Measurements from ENCODE around the gene FBXO42.
A peak's percentile ranks its signal among the peaks of the same experiment; 100 is the strongest.

Gene FBXO42

GRCh38 chr1:16326833-16327404, 25.4 kb downstream of the FBXO42 start:
- DNase-seq (ENCODE audit: low read depth), result no peak

DNA sequence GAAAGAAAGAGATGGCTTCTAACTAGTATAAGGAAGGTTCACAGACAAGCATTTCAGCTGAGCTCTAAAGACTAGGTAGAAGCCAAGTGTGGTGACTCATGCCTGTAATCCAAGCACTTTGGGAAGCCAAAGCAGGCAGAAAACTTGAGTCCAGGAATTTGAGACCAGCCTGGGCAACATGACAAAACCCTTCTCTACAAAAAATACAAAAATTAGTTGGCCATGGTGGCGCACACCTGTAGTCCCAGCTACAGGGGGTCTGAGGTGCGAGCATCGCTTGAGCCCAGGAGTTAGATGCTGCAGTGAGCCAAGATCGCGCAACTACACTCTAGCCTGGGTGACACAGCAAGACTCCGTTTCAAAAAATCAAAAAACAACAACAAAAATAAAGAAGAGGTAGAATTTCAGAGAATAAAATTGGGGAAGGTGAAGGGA, 27.8 kb downstream of the FBXO42 start:
- peak; percentile 80 for DNase-seq (ENCODE audit: low read depth)

DNA sequence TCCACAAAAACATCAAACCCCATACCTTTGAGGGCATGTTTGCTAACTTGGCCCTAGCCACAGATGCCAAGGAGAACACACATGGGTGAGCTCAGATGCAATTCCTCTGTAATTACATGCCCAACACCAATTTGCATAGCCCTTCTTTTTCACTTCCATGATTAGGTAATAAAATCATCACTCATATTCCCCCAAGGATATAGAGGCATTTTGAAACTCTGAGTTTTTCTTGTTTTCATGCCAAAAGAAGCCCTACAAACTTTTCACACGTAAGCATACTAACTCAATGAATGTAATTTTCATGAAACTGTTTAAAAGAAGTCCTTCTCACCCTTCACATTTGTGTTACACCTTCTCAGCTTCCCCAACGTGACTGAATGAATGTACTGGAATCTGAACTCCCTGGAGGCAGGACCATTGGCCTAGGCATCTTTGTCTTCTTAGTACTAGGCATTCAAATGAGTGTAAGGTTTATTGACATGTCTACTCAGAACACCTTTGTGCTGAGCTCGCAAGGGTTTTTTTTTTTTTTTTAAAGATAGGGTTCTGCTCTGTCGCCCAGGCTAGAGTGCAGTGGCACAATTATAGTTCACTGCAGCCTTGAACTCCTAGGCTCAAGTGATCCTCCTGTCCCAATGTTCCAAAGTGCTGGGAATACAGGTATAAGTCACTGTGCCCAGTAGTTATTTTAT, 31.0 kb downstream of the FBXO42 start:
- DNase-seq (ENCODE audit: low read depth), result peak; percentile 71

GRCh38 chr1:16318555-16318954, 33.7 kb downstream of the FBXO42 start:
- peak; percentile 36 for DNase-seq (ENCODE audit: low read depth)

GRCh38 chr1:16315437-16315836, 36.8 kb downstream of the FBXO42 start:
- DNase-seq (ENCODE audit: low read depth), result no peak

DNA sequence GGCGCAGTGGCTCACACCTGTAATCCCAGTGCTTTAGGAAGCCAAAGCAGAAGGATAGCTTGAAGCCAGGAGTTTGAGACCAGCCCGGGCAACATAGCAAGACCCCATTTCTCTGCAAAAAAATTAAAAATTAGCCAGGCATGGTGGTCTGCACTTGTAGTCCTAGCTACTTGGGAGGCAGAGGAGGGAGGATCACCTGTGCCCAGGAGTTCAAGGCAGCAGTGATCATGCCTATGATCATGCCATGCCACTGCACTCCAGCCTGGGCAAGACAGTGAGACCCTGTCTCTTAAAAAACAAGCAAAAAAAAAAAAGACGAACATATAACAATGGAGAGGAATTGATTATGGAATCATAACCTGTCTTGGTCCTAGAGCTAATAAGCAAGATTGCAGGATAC, 45.1 kb downstream of the FBXO42 start:
- DNase-seq (ENCODE audit: low read depth), result no peak

DNA sequence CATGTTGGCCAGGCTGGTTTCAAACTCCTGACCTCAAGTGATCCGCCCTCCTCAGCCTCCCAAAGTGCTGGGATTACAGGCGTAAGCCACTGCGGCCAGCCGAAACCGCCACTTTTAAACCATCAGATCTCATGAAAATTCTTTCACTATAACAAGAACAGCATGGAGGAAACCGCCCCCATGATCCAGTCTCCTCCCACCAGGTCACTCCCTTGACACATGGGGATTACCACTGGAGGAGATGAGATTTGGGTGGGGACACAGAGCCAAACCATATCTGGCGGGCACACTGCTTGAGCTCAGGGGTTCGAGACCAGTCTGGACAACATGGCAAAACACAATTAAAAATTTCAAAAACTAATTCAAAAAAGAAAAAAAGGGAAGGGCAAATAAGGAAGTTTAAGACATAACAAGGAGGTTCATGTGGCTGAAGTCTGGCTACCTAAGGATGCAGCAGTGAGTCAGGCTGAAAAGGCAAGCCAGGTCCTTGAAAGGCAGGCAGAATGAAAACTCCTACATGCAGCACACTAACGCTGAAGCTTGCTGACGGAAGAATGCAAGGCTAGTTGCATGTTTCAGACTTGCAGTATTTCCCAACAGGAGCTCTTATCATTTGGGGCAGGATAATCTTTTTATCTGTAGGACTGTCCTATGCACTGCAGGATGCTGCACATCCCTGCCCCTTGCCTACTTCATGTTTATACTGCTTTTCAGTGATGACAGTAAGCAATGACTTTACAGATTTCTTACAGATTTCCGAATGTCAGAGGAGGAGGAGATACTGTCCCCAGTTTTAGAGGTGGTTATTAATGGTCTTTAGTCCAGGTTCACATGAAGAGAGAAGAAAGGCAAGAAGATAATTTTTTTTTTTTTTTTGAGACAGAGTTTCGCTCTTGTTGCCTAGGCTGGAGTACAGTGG, 49.3 kb downstream of the FBXO42 start:
- no peak for DNase-seq (ENCODE audit: low read depth)

GRCh38 chr1:16300436-16300835, 51.8 kb downstream of the FBXO42 start:
- DNase-seq (ENCODE audit: low read depth), result no peak

DNA sequence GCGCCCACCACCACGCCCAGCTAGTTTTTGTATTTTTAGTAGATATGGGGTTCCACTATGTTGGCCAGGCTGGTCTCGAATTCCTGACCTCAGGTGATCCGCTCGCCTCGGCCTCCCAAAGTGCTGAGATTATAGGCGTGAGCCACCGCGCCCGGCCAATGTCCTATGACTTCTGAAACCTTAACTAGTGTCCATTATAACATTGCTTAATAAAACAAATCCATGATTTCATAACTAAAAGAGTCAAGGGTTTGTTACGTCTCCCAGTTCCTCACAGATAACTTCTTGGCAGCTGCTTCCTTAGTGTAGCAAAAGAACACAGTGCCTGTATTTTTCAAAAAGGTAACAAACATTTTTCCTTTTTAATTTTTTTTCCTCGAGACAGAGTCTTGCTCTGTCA, 53.6 kb downstream of the FBXO42 start:
- no peak for DNase-seq (ENCODE audit: low read depth)

DNA sequence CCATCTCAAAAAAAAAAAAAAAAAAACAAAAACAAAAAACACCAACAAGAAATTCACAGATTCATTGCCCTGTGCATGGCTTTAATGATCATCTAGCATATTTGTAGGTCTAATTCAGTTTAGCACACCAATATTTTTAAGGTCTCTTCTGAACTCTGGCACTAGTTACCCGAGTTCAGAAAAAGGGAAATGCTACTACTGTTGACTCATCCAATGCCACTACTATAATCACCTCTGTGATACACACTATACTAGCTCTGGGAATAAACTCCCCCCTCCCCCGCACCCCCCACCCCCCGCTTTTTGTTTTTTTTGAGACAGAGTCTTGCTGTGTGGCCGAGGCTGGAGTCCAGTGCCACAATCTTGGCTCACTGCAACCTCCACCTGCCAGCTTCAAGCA, 55.6 kb downstream of the FBXO42 start:
- DNase-seq (ENCODE audit: low read depth), result no peak

- no peak for DNase-seq (ENCODE audit: low read depth)
Observed at GRCh38 chr1:16294219-16295212, 57.8 kb downstream of the FBXO42 start.

- DNase-seq (ENCODE audit: low read depth), result peak; percentile 6
Observed at GRCh38 chr1:16293538-16293937, 58.7 kb downstream of the FBXO42 start.

GRCh38 chr1:16292739-16293138, 59.5 kb downstream of the FBXO42 start:
- DNase-seq (ENCODE audit: low read depth), result no peak

DNA sequence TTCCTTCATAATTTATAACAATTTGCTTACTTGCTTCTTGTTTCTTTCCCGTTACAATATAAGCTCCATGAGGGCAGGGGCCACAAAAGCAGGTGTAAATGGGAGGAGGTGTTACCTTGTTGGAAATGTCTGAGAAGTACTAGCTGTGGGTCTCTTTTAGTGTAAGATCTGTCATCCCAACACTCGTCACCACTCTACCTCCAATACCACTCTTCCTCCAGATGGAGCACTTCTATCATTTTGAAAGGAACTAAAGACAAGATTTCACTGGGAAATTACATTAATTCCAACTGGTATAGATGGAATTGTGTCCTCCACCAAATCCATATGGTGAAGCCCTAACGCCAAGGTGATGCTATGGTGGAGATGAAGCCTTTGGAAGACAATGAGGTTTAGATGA, 62.3 kb downstream of the FBXO42 start:
- no peak for DNase-seq (ENCODE audit: low read depth)

GRCh38 chr1:16286122-16286521, 66.2 kb downstream of the FBXO42 start:
- DNase-seq (ENCODE audit: low read depth), result no peak

DNA sequence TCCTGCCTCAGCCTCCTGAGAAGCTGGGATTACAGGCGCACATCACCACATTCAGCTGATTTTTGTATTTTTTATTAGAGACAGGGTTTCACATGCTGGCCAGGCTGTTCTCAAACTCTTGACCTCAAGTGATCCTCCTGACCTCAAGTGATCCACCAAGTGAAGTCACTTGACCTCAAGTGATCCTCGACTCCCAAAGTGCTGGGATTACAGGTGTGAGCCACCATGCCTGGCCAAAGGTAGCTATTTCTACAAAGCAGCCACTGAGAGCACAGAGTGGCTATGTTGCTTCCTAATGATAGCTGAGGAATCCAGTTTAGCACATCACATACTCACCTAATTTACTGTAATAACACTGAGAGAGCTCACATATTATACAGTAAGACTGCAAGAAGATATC, 70.5 kb downstream of the FBXO42 start:
- no peak for DNase-seq (ENCODE audit: low read depth)

DNA sequence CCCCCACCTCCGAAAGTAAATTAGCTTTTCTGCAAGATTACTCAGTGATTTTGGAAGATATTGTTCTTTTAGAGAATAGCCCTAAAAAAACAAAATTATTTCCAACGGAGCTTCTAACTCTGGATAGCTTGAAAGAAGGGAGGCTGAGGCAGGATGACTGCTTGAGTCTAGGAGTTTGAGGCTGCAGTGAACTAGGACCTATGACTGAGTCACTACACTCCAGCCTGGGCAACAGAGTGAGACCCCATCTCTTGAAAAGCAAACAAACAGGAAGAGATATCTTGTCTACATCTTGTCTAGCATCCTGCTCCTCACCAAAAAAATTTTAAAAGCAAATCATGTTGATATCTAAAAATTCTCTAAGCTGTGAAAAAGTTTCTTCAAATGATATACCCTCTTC, 73.1 kb downstream of the FBXO42 start:
- DNase-seq (ENCODE audit: low read depth), result no peak

DNA sequence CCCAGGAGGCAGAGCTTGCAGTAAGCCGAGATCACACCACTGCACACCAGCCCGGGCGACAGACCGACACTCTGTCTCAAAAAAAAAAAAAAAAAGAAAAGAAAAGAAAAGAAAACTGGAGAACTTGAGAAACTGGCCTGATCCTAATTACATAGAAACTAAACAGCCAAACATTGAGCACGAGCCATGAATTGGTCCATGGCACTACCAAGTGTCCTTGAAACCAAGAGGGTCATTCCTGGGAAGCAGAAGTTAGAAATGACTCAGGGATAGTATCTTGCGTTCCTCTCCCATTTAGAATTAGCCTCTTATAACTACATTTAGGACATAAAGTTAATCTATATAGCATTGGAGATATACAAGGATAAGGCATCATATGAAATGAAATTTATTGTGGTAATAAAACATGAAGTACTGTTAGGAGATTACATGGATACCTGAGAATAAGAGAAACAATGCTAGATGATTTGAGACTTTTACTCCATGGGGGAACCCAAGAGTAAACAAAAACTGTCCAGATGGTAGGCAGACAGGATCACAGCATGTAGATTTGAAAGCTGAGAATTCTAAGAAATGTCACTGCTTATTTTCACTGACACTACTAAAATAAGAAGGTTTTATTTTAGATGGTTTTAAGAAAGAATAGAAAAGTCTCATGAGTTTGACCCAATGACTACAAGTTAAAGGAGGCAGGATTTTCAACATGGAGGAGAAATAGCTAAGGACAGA, 75.8 kb downstream of the FBXO42 start:
- no peak for DNase-seq (ENCODE audit: low read depth)

DNA sequence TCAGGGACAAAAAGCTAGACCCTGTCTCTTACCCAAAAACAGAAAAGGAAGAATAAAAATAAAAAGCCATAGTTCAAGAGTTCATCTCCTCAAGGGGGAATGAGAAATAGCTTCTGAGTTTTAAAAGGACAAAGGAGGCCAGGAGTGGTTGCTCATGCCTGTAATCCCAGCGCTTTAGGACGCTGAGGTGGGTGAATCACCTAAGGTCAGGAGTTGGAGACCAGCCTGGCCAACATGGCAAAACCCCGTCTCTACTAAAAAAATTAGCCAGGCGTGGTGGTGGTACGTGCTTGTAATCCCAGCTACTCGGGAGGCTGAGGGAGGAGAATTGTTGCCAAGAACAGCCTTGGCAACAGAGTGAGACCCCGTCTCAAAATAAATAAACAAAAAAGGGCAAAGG, 76.7 kb downstream of the FBXO42 start:
- DNase-seq (ENCODE audit: low read depth), result no peak

GRCh38 chr1:16267690-16268180, 84.5 kb downstream of the FBXO42 start:
- no peak for DNase-seq (ENCODE audit: low read depth)
